Neural progenitor cell (in vitro differentiated cells): ENCODE results near the gene KPNA4. TPM values are rescaled to one million over a fixed set of nuclear protein-coding genes. Genes with fewer than 3 reads are reported as not detected.
A peak's percentile ranks its signal among the peaks of the same experiment; 100 is the strongest.

Experiments
- DNase-seq: peaks from one replicate; pipeline ENCODE4 v3.0.0-alpha.2; 2016; ENCODE audit warnings: low spot score
- H2AFZ ChIP-seq: fragments of 200-600 bp; sonication (generic); replicated peaks from 2 replicates; pipeline ENCODE4 v1.6.1; 2016; ENCODE audit warnings: antibody characterized with exemption
- H3F3A ChIP-seq: fragments of 200-600 bp; sonication (generic); 2 replicates; pipeline ENCODE4 v1.6.1; 2016; ENCODE audit warnings: antibody characterized with exemption, low read depth
- H3K27ac ChIP-seq: fragments of 200-600 bp; sonication (generic); 2 replicates; pipeline ENCODE4 v1.5.1; 2016; ENCODE audit warnings: mild to moderate bottlenecking
- H3K27me3 ChIP-seq: fragments of 200-600 bp; sonication (generic); 2 replicates; pipeline ENCODE4 v1.6.1; 2016; ENCODE audit warnings: mild to moderate bottlenecking, moderate library complexity
- H3K36me3 ChIP-seq: fragments of 200-600 bp; sonication (generic); 2 replicates; pipeline ENCODE4 v1.5.1; 2016
- H3K4me1 ChIP-seq: fragments of 200-600 bp; sonication (generic); 2 replicates; pipeline ENCODE4 v1.6.1; 2016; ENCODE audit warnings: mixed run types
- H3K4me2 ChIP-seq: fragments of 200-600 bp; sonication (generic); 2 replicates; pipeline ENCODE4 v1.6.1; 2016
- H3K4me3 ChIP-seq: fragments of 200-600 bp; sonication (generic); 2 replicates; pipeline ENCODE4 v1.5.1; 2016
- H3K79me2 ChIP-seq: fragments of 200-600 bp; sonication (generic); 2 replicates; pipeline ENCODE4 v1.6.1; 2016; ENCODE audit warnings: low read depth
- H3K9ac ChIP-seq: fragments of 200-600 bp; sonication (generic); 2 replicates; pipeline ENCODE4 v1.6.1; 2016
- H3K9me3 ChIP-seq: fragments of 200-600 bp; sonication (generic); 2 replicates; pipeline ENCODE4 v1.5.1; 2016; ENCODE audit warnings: low read depth
- H4K20me1 ChIP-seq: fragments of 200-600 bp; sonication (generic); 2 replicates; pipeline ENCODE4 v1.6.1; 2016; ENCODE audit warnings: low read depth
- H3K27ac Mint-ChIP-seq: 3 replicates; pipeline ENCODE4 v1.8.0; 2021; ENCODE audit warnings: mixed read lengths
- H3K27me3 Mint-ChIP-seq: 2 replicates; pipeline ENCODE4 v1.8.0; 2022; ENCODE audit warnings: low read depth, mild to moderate bottlenecking, inconsistent platforms, moderate library complexity, mixed read lengths; ENCODE audit not compliant: insufficient read depth
- H3K36me3 Mint-ChIP-seq: 3 replicates; pipeline ENCODE4 v1.8.0; 2021; ENCODE audit warnings: mixed read lengths
- H3K4me1 Mint-ChIP-seq: 3 replicates; pipeline ENCODE4 v1.8.0; 2021; ENCODE audit warnings: mixed read lengths
- H3K4me3 Mint-ChIP-seq: 3 replicates; pipeline ENCODE4 v1.8.0; 2021; ENCODE audit warnings: mild to moderate bottlenecking, moderate library complexity, mixed read lengths
- H3K9me3 Mint-ChIP-seq: 3 replicates; pipeline ENCODE4 v1.8.0; 2020; ENCODE audit warnings: mixed read lengths
- EZH2 ChIP-seq: fragments of 200-600 bp; sonication (generic); IDR thresholded peaks from 2 replicates; pipeline ENCODE4 v1.6.1; 2017; ENCODE audit warnings: antibody characterized with exemption, mild to moderate bottlenecking, moderate library complexity
- EZH2phosphoT487 ChIP-seq: fragments of 200-600 bp; sonication (generic); IDR thresholded peaks from 2 replicates; pipeline ENCODE4 v1.6.1; 2017; ENCODE audit warnings: antibody characterized with exemption
- total RNA-seq: library from RNA; depleted of rRNA; stranded (reverse); fragments of >200 nt; gene quantifications from 2 replicates; pipeline ENCODE4 v1.2.3, GENCODE V29; 2015; ENCODE audit warnings: low replicate concordance
- TF ChIP-seq, protein P1 (sequence below): fragments of 200-600 bp; sonication (generic); IDR thresholded peaks from 2 replicates; pipeline ENCODE4 v1.5.1; 2017; ENCODE audit warnings: antibody characterized with exemption, mild to moderate bottlenecking

KPNA4 gene
- total RNA-seq, 1 donor from 2014 or later = 56.6 TPM

DNA sequence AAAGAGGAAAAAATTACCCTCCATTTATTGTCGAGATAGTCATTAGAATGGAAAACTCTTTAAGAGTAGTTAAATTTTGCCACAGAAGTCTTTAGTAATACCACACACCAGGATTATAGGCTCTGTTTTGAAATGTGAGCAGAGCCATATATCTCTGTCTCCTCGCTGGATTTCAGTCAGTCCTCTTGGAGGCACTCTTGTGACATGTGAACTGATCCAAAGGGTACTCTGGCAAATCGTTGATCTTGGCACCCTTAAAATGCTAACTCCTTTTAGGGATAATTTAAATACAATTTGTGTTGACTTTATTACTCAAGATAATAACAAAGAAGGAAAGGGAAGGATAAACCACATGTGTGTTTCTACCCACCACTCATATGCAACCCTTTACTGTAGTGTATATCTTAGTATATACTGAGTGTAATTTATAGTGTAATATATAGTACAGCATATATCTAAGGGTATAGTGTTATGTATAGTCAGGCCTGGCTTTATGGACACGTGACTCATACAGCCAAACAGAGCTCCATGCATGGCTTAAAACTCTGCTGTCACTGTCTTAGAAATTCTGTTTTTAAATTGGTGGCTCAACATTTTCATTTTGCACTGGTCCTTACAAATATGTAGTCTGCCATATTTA lies 12.3 kb upstream of the KPNA4 start:
- H3K27me3 Mint-ChIP-seq = peaks cover 2% of the 10 kb centered on the region
- Histone ChIP-seq H2AFZ (no peak overlapping the region), H3K4me1 (no peaks in the 10 kb centered on the region), H3K79me2 (no peaks in the 10 kb centered on the region), H3K27ac (no peak overlapping the region), H3K4me3 (no peak overlapping the region), H3K9ac (no peak overlapping the region), H3K4me2 (no peak overlapping the region), H3K27me3 (no peaks in the 10 kb centered on the region), H3F3A (no peaks in the 10 kb centered on the region), H4K20me1 (no peaks in the 10 kb centered on the region), H3K9me3 (peaks cover 9% of the 10 kb centered on the region), H3K36me3 (no peaks in the 10 kb centered on the region)
- peaks cover 2% of the 10 kb centered on the region for H3K36me3 Mint-ChIP-seq
- DNase-seq = peak; percentile 42
- no peak overlapping the region for H3K4me3 Mint-ChIP-seq
- H3K27ac Mint-ChIP-seq = no peak overlapping the region
- H3K9me3 Mint-ChIP-seq = peaks cover 13% of the 10 kb centered on the region
- TF ChIP-seq, protein P1, sequence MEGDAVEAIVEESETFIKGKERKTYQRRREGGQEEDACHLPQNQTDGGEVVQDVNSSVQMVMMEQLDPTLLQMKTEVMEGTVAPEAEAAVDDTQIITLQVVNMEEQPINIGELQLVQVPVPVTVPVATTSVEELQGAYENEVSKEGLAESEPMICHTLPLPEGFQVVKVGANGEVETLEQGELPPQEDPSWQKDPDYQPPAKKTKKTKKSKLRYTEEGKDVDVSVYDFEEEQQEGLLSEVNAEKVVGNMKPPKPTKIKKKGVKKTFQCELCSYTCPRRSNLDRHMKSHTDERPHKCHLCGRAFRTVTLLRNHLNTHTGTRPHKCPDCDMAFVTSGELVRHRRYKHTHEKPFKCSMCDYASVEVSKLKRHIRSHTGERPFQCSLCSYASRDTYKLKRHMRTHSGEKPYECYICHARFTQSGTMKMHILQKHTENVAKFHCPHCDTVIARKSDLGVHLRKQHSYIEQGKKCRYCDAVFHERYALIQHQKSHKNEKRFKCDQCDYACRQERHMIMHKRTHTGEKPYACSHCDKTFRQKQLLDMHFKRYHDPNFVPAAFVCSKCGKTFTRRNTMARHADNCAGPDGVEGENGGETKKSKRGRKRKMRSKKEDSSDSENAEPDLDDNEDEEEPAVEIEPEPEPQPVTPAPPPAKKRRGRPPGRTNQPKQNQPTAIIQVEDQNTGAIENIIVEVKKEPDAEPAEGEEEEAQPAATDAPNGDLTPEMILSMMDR = peak; percentile 61
- TF ChIP-seq EZH2 = no peak
- TF ChIP-seq EZH2phosphoT487 = no peak
- no peaks in the 10 kb centered on the region for H3K4me1 Mint-ChIP-seq

DNA sequence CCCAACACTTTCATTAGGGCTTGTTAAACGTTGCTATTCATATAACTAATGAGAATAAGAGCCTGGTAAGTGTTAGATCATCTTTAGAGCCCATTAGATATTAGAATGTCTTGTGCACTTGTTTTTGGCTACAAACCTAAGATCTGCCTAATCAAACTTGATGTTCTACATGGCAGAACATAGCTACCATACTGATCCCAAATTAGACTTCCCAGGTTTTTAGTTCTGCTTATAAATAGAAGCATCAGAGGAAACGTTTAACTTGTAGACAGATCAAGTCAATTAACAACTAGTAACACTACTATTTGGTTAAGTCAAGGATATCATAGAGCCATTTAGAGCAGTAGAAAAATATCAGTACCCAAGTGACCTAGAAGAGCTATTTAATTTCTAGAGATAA lies 11.7 kb upstream of the KPNA4 start:
- H3K36me3 ChIP-seq = no peaks in the 10 kb centered on the region
- H3K27me3 ChIP-seq = no peaks in the 10 kb centered on the region
- no peak overlapping the region for H3K9ac ChIP-seq
- Mint-ChIP-seq H3K4me1 (no peaks in the 10 kb centered on the region), H3K27ac (no peak overlapping the region), H3K9me3 (peaks cover 10% of the 10 kb centered on the region), H3K27me3 (peaks cover 2% of the 10 kb centered on the region), H3K4me3 (no peak overlapping the region), H3K36me3 (peaks cover 2% of the 10 kb centered on the region)
- no peak overlapping the region for H3K27ac ChIP-seq
- H3K4me2 ChIP-seq = no peak overlapping the region
- TF ChIP-seq EZH2phosphoT487 = no peak
- no peak overlapping the region for H2AFZ ChIP-seq
- no peaks in the 10 kb centered on the region for H4K20me1 ChIP-seq
- H3K9me3 ChIP-seq = peaks cover 9% of the 10 kb centered on the region
- no peaks in the 10 kb centered on the region for H3K79me2 ChIP-seq
- no peaks in the 10 kb centered on the region for H3F3A ChIP-seq
- no peak overlapping the region for H3K4me3 ChIP-seq
- no peak for DNase-seq
- H3K4me1 ChIP-seq = no peaks in the 10 kb centered on the region

DNA sequence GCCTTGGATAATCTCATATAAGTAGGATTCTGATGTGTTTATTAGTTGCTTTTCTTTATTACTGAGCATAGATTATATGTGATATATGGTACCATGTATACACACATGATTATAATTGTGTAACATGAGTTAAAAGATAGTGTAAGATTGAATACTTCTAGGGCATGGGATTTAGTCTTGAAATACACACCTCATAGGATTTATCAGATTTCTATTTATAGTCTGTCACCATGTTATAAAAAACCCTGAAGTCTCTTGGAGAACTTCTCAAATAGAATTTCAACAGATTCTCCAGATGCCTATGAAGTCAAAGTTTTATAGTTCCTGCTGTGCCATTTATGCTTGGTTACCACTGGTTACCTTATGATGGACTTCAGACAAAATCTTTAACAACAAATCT lies 11.2 kb upstream of the KPNA4 start:
- no peak overlapping the region for H3K4me2 ChIP-seq
- no peak overlapping the region for H3K4me3 ChIP-seq
- H3K36me3 ChIP-seq = no peaks in the 10 kb centered on the region
- Mint-ChIP-seq H3K27ac (no peak overlapping the region), H3K4me1 (no peaks in the 10 kb centered on the region), H3K9me3 (peaks cover 7% of the 10 kb centered on the region), H3K4me3 (no peak overlapping the region), H3K36me3 (peaks cover 2% of the 10 kb centered on the region), H3K27me3 (peaks cover 2% of the 10 kb centered on the region)
- no peak overlapping the region for H3K27ac ChIP-seq
- no peaks in the 10 kb centered on the region for H3K4me1 ChIP-seq
- no peak overlapping the region for H3K9ac ChIP-seq
- H4K20me1 ChIP-seq = no peaks in the 10 kb centered on the region
- H3K9me3 ChIP-seq = peaks cover 4% of the 10 kb centered on the region
- H3K79me2 ChIP-seq = no peaks in the 10 kb centered on the region
- DNase-seq = no peak
- TF ChIP-seq EZH2phosphoT487 = no peak
- TF ChIP-seq, protein P1 = no peak
- TF ChIP-seq EZH2 = no peak
- no peaks in the 10 kb centered on the region for H3F3A ChIP-seq
- H3K27me3 ChIP-seq = no peaks in the 10 kb centered on the region
- no peak overlapping the region for H2AFZ ChIP-seq

DNA sequence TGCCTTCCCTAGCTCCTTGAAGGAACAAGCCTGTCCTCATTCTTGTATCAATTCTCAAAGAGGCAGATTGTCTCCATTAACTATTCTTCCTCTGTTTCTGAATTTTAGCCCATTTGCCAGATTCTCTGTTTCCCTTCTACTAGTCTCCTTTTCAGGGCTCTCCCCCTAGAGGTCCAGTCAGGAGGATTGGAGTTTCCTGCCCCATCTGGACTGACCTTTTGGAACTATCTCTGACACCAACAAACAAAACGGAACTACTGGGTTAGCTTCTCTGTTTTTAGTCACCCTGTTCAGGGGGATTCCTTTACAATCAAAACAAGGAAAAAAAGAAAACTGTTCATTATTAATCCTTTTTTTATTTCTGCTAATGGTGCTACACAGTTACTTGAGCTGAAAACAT lies 10.2 kb upstream of the KPNA4 start:
- peaks cover 4% of the 10 kb centered on the region for H3K9me3 Mint-ChIP-seq
- no peaks in the 10 kb centered on the region for H4K20me1 ChIP-seq
- no peak for DNase-seq
- H3K9ac ChIP-seq = no peak overlapping the region
- no peaks in the 10 kb centered on the region for H3K4me1 ChIP-seq
- H3K79me2 ChIP-seq = no peaks in the 10 kb centered on the region
- H3K36me3 Mint-ChIP-seq = peaks cover 2% of the 10 kb centered on the region
- H3K4me3 Mint-ChIP-seq = no peak overlapping the region
- no peaks in the 10 kb centered on the region for H3K9me3 ChIP-seq
- no peaks in the 10 kb centered on the region for H3K4me1 Mint-ChIP-seq
- no peaks in the 10 kb centered on the region for H3K27me3 ChIP-seq
- H3K27me3 Mint-ChIP-seq = peaks cover 2% of the 10 kb centered on the region
- no peak overlapping the region for H3K27ac Mint-ChIP-seq
- no peak overlapping the region for H3K27ac ChIP-seq
- no peak overlapping the region for H3K4me2 ChIP-seq
- H2AFZ ChIP-seq = no peak overlapping the region
- no peak overlapping the region for H3K4me3 ChIP-seq
- no peaks in the 10 kb centered on the region for H3F3A ChIP-seq
- H3K36me3 ChIP-seq = no peaks in the 10 kb centered on the region
- no peak for TF ChIP-seq EZH2
- TF ChIP-seq, protein P1 = no peak
- no peak for TF ChIP-seq EZH2phosphoT487
